Keratinocyte (primary cell): Measurements from ENCODE around the gene PLA2G6. TPM values are rescaled to one million over a fixed set of nuclear protein-coding genes. Genes with fewer than 3 reads are reported as not detected.

Experiments used
- DNase-seq: peaks from one replicate; pipeline ENCODE4 v3.0.0-alpha.2; 2011; ENCODE audit warnings: low read depth, missing footprints, low spot score
- FAIRE-seq: peaks from 2 replicates; lab custom pipeline; 2011; peaks lifted over from hg19 to GRCh38; lab: Jason Lieb, UNC
- H2AFZ ChIP-seq: 2 replicates; pipeline ENCODE4 v1.6.0; 2012; ENCODE audit warnings: low read length, control low read depth, inconsistent platforms; ENCODE audit not compliant: control insufficient read depth
- H3K27ac ChIP-seq: 2 replicates; pipeline ENCODE4 v1.5.1; 2011; ENCODE audit warnings: low read length; ENCODE audit not compliant: control insufficient read depth, insufficient read depth
- H3K27me3 ChIP-seq: 3 replicates; pipeline ENCODE4 v1.6.0; 2011; ENCODE audit warnings: low read length; ENCODE audit not compliant: control insufficient read depth, insufficient read depth; ENCODE audit errors: extremely low read depth
- H3K36me3 ChIP-seq, 2 experiments: 2 replicates in 1 of 2; 3 replicates in 1 of 2; pipeline ENCODE4 v1.5.1; 2011; ENCODE audit warnings: low read length in 2 of 2, mild to moderate bottlenecking in 1 of 2; ENCODE audit not compliant: control insufficient read depth in 2 of 2, insufficient read depth in 2 of 2; ENCODE audit errors: extremely low read depth in 1 of 2
- H3K4me1 ChIP-seq: 3 replicates; pipeline ENCODE4 v1.5.1; 2011; ENCODE audit warnings: low read length; ENCODE audit not compliant: control insufficient read depth, insufficient read depth; ENCODE audit errors: extremely low read depth
- H3K4me2 ChIP-seq: 3 replicates; pipeline ENCODE4 v1.6.0; 2011; ENCODE audit warnings: low read depth, low read length; ENCODE audit not compliant: control insufficient read depth, insufficient read depth; ENCODE audit errors: extremely low read depth
- H3K4me3 ChIP-seq, 3 experiments: fragments of 200-600 bp in 1 of 3; sonication (generic) in 1 of 3; 2 replicates in 2 of 3; 3 replicates in 1 of 3; pipeline ENCODE4 v1.5.1; 2011 to 2016; ENCODE audit warnings: low read length in 3 of 3, mild to moderate bottlenecking in 3 of 3, control low read depth in 2 of 3, inconsistent platforms in 1 of 3, low read depth in 1 of 3, mixed read lengths in 1 of 3, mixed run types in 1 of 3, moderate library complexity in 1 of 3; ENCODE audit not compliant: control insufficient read depth in 2 of 3, insufficient read depth in 2 of 3; ENCODE audit errors: extremely low read depth in 1 of 3
- H3K79me2 ChIP-seq: 2 replicates; pipeline ENCODE4 v1.6.0; 2012; ENCODE audit warnings: low read length; ENCODE audit not compliant: control insufficient read depth, insufficient read depth
- H3K9ac ChIP-seq: 3 replicates; pipeline ENCODE4 v1.6.0; 2011; ENCODE audit warnings: low read length; ENCODE audit not compliant: control insufficient read depth, insufficient read depth; ENCODE audit errors: extremely low read depth
- H3K9me1 ChIP-seq: 3 replicates; pipeline ENCODE4 v1.6.0; 2011; ENCODE audit warnings: low read length; ENCODE audit not compliant: control insufficient read depth, insufficient read depth; ENCODE audit errors: extremely low read depth
- H3K9me3 ChIP-seq: 2 replicates; pipeline ENCODE4 v1.5.1; 2012; ENCODE audit warnings: low read depth, low read length; ENCODE audit not compliant: control insufficient read depth
- H4K20me1 ChIP-seq: 3 replicates; pipeline ENCODE4 v1.6.0; 2011; ENCODE audit warnings: low read length; ENCODE audit not compliant: control insufficient read depth, insufficient read depth; ENCODE audit errors: extremely low read depth
- CTCF ChIP-seq, 3 experiments: IDR thresholded peaks in 1 of 3; conservative IDR thresholded peaks in 1 of 3; optimal IDR thresholded peaks in 1 of 3; 2 replicates in 2 of 3; 3 replicates in 1 of 3; pipeline versions ENCODE3 to v1.5.1; 2011; ENCODE audit warnings: low read length in 3 of 3, mild to moderate bottlenecking in 3 of 3, moderate library complexity in 2 of 3, control low read depth in 1 of 3, inconsistent platforms in 1 of 3; ENCODE audit not compliant: insufficient read depth in 2 of 3; ENCODE audit errors: extremely low read depth in 1 of 3
- EZH2 ChIP-seq: IDR thresholded peaks from one replicate; pipeline ENCODE4 v1.6.1; 2012; ENCODE audit warnings: inconsistent platforms, mild to moderate bottlenecking, low read length, moderate library complexity
- dilution Hi-C: fragments of 300-500 bp; cut with MboI; formaldehyde crosslinking; loops from one replicate; pipeline ENCODE4 v1.7.0; 2020; ENCODE audit warnings: low sequenced_read_pairs; ENCODE audit not compliant: extremely low pct_ligation_motif_present
- polyA plus RNA-seq, 5 experiments: library from polyadenylated mRNA; depleted of rRNA in 3 of 5; stranded (reverse) in 3 of 5; stranded (forward) in 1 of 5; unstranded in 1 of 5; fragments of >200 nt; gene quantifications; 1 replicate in 1 of 5; 2 replicates in 3 of 5; 3 replicates in 1 of 5; pipeline versions ENCODE4 v1.2.1 to v1.2.3, GENCODE V29; 2011 to 2012; ENCODE audit warnings: missing spikeins in 2 of 5, low read depth in 1 of 5, low replicate concordance in 1 of 5

The PLA2G6 gene
- polyA plus RNA-seq, 1 donor (not counting 4 experiments of a cell fraction or from before 2014, with no cell fraction given) = 5.2 TPM

DNA sequence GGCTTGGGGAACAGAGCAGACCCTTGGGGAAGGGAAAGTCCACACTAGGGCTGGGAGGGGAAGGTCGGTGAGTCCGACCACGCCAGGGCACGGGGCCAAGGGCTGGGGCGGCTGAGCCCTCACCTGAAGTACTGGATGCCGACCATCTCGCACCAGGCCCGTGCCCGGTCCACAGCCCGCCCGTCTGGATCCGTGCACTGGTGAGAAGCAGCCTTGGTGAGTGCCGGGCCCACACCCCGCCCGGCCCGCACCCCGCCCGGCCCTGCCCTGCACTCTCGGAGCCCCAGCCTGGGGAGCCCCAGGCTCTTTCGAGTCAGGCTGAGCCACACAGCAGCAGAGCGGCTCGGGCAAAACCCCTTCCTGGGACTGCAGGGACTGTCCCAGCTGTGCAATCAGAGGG, 69.2 kb downstream of the PLA2G6 start:
- Histone ChIP-seq H2AFZ (peak overlapping the region; percentile 40), H3K79me2 (no peaks in the 10 kb centered on the region), H3K27ac (no peak overlapping the region), H3K4me1 (peaks cover 30% of the 10 kb centered on the region), H3K36me3 (peaks cover 0 to 3% of the 10 kb centered on the region in 2 experiments), H3K4me3 (no peak overlapping the region), H3K27me3 (no peaks in the 10 kb centered on the region), H3K9ac (no peak overlapping the region), H3K4me2 (no peak overlapping the region), H3K9me1 (no peaks in the 10 kb centered on the region), H4K20me1 (no peaks in the 10 kb centered on the region), H3K9me3 (no peaks in the 10 kb centered on the region)
- dilution Hi-C loops = no loop called here
- DNase-seq (no peak), FAIRE-seq (no peak)
- no peak for TF ChIP-seq EZH2
- TF ChIP-seq CTCF (optimal IDR thresholded peaks at IDR 0.05 in 1 of 3, IDR thresholded peaks at IDR 0.05 in 1 of 3, conservative IDR thresholded peaks at IDR 0.05 in 1 of 3; ENCODE audit: extremely low read depth in 1 of 3, insufficient read depth in 2 of 3, low read length in 3 of 3) = no peak

DNA sequence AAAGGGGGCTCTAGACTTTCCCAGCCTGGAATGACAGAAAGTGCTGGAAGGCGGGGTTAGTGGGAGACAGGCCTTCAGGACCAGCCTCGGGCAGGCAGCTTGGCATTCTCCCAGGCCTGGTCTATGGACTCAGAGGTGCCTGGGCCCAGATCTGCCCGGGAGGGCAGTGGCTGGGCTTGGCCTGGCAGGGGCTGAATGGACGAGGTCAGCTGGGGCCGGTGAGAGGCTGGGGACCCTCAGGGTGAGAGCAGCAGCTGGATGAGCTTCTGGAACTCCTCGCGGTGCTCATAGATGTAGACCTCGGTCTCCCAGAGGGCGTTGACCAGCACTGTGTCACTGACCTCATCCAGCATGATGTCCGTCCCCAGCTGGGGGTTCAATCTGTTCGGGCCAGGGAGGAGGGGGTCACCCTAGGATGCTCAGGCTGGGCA, 69.7 kb downstream of the PLA2G6 start:
- DNase-seq (no peak), FAIRE-seq (no peak)
- H3K9me3 ChIP-seq = no peaks in the 10 kb centered on the region
- H3K27me3 ChIP-seq = no peaks in the 10 kb centered on the region
- no peak overlapping the region for H3K4me2 ChIP-seq
- TF ChIP-seq EZH2 (no peak), CTCF (optimal IDR thresholded peaks at IDR 0.05 in 1 of 3, IDR thresholded peaks at IDR 0.05 in 1 of 3, conservative IDR thresholded peaks at IDR 0.05 in 1 of 3; ENCODE audit: extremely low read depth in 1 of 3, insufficient read depth in 2 of 3, low read length in 3 of 3) (no peak)
- H2AFZ ChIP-seq = no peak overlapping the region
- H3K9me1 ChIP-seq = no peaks in the 10 kb centered on the region
- peaks cover 0 to 3% of the 10 kb centered on the region in 2 experiments for H3K36me3 ChIP-seq
- no peak overlapping the region for H3K9ac ChIP-seq
- H3K4me3 ChIP-seq = no peak overlapping the region
- dilution Hi-C loops = no loop called here
- H3K79me2 ChIP-seq = no peaks in the 10 kb centered on the region
- peaks cover 30% of the 10 kb centered on the region for H3K4me1 ChIP-seq
- no peaks in the 10 kb centered on the region for H4K20me1 ChIP-seq
- no peak overlapping the region for H3K27ac ChIP-seq
